Inferior parietal cortex (tissue), 1 donor: Measurements from ENCODE around the gene TAS2R39.
"Not testable (repeated sequence)": the region's sequence is repeated elsewhere in the genome, so short reads cannot be mapped to it uniquely, and the experiment has no call there.

Source experiments
- DNase-seq: peaks from one replicate; pipeline ENCODE4 v3.0.0-alpha.2; 2016; ENCODE audit errors: extremely low spot score

The TAS2R39 gene

DNA sequence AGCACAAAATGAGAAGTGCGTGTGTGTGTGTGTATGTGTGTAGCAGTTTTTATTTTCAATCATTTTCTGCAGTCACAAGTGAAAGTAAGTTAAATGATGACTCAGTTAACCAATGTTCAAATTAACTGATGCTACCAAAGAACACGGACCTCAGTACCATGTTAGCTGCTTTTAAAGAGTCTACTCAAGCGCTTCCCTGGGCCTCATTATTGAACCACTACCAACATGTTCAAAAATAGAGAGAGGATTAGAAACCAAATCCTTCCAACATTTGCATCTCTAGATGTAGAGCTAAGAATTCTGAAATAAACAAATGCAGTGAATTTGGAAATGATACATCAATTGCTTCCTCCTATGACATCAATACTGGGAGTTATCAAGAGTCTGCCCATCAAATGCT is at the start of gene TAS2R39:
TAS2R39 (plus strand) TSS at position 396 of the 400 bp plus-strand sequence; CDS start at position 396, 0 bp downstream.
- no peak for DNase-seq

DNA sequence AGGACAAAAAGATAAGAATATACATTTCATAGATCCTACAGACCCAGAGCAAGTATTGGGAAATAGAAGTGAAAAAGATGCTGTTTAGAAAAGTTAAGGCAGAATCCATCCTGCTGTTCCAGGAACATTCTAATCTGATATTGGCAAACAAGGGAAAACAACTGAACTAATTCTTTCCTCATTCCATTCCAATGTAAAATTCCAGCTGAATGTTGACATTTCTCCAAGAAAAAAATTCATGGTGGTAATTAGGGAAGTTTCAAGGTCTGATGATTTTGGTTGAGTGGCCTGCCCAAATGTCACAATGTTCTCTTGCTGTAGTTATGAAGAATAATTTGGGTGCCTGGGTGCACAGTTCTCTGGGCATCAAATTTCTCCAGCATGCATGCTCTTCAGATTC is 36.1 kb upstream of the TAS2R39 start:
- DNase-seq = no peak

DNA sequence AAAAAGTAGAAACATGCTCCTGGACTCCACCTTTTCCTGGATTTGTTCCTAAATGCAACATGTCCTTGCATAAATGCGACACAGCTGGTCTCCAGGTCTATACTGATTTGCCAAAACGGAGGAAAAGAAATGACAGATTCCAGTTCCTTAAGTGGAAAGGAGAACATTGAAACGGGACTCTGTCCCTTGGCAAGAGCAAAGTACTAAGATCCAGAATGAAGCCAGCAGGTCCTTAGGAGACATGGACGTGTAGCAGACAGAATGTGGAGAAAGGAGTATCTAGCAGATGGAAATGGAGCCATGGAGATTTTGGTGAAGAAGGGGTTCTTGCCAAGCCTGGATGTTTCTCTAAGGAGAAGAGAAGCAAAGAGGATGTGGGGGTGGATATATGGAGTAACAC is 35.2 kb upstream of the TAS2R39 start:
- DNase-seq = no peak

DNA sequence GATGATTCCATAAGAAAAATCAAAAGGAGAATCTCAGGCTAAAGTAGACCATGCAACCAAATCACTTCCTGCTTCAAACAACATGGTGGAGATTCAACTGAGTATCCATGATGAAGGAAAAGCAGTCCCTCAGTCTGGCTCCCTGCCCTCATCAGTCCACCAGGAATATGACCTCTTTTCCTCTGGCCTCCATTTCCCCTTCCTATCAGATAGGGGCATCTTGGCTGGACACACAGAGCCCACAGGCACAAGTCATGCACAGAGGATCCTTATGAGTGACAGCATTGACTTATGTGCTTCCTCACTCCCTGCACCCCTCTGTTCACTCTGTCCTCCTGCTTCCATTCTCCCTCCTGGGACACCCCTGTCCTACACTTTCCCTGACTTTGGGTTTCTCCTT is 34.6 kb upstream of the TAS2R39 start:
- DNase-seq = no peak

DNA sequence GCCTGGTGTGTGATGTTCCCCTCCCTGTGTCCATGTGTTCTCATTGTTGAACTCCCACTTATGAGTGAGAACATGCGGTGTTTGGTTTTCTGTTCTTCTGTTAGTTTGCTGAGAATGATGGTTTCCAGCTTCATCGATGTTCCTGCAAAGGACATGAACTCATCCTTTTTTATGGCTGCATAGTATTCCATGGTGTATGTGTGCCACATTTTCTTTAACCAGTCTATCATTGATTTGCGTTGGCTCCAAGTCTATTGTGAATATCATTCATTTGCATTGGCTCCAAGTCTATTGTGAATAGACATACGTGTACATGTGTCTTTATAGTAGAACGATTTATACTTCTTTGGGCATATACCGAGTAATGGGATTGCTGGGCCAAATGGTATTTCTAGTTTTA is 32.5 kb upstream of the TAS2R39 start:
- not testable (repeated sequence) for DNase-seq

DNA sequence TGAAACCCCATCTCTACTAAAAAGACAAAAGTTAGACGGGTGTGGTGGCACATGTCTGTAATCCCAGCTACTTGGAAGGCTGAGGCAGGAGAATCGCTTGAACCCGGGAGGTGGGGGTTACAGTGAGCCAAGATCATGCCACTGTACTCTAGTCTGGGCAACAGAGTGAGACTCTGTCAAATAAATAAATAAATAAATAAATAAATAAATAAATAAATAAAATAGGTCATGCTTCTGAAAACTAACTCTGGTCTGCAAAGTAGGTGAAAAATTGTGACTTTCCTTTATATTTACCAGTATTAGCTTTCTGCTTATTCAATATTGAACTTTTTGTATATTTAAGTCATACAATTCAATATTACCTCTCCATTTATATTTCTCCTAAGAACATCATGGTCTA is 24.6 kb upstream of the TAS2R39 start:
- DNase-seq = not testable (repeated sequence)

DNA sequence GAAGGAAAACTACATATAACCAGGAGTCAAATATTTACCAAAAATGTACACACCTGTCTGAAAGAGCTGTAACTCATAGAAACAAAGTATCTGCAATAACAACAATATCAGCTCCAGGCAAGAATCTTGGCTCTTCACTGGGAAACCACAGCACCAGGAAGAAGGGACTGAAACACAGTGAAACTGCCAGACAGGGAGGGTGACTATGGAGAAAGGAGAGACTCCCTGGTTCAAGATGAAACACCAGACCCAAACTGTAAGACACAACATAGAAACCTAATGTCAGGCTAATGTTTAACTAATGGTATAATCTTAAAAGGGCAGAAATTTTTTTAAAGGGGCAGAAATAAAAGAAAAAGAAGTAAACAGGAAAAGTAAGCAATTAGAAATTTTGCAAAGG is 11.5 kb upstream of the TAS2R39 start:
- no peak for DNase-seq

DNA sequence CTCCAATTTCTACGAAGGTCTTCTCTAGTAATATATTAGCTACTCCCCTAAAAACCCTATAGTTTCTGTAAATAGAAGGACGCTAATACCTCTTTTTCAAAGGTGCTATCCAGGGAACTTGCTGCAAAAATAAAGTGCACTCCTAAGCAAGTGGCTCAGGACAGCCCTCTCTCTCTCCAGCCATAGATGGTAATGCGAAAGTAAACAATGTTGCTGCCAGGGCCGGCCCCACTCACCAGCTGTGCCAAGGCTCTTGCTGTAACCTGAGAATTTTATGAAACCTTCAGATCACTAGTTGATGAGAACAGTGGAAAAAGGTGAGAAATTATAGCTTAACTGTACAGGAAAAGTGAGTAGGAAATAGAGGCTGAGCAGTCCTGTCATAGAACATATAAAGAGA is 10.9 kb upstream of the TAS2R39 start:
- DNase-seq = no peak

DNA sequence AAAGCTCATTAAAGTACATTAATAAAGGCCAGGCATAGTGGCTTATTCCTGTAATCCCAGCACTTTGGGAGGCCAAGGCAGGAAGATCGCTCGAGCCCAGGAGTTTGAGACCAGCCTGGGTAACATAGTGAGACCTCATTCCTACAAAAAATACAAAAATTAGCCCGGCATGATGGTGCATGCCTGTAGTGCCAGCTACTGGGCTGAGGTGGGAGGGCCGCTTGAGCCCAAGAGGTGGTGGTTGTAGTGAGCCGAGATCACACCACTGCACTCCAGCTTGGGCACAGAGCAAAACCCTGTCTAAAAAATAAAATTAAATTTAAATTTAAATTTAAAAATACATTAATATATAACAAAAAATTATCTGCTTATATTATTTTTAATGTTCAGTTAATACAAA is 7.1 kb upstream of the TAS2R39 start:
- no peak for DNase-seq

DNA sequence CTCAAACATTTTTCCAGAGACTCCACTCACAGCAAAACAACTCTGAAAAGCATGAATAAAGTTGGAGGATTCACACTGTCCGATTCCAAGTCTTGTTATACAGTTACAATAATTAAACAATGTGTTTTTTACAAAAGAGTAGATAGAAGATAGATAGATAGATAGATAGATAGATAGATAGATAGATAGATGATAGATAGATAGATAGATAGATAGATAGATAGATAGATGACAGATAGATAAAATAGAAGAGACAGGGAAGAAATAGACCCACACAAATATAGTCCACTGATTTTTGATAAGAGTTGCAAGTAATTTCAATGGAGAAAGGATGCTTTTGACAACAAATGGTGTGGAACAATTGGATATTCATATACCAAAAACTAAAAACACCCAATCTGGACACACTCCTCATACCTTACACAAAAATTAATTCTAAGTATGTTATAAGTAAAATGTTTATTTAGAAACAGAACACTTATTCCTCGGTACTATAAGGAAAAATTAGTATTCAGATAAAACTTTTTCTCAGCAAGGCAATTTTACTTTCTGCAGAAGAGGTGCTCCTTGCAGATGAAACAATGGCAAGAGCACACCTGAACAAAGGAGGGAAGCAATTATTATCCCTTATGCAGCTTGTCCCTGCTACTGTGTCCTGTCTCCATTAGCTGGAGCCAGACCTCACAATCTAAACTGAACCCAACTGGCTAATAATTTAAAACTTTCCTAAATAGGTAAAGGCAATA is 5.7 kb upstream of the TAS2R39 start:
- no peak for DNase-seq

DNA sequence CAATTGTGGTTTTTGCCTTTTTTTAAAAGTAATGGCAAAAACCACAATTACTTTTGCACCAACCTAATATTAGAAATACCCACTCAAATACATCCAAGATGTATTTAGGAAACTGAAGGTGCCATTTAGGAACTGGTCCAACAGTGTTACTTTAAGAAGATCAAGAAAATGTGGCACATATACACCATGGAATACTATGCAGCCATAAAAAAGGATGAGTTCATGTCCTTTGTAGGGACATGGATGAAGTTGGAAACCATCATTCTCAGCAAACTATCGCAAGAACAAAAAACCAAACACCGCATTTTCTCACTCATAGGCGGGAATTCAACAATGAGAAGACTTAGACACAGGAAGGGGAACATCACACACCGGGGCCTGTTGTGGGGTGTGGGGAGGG is 2.4 kb upstream of the TAS2R39 start:
- DNase-seq = not testable (repeated sequence)

DNA sequence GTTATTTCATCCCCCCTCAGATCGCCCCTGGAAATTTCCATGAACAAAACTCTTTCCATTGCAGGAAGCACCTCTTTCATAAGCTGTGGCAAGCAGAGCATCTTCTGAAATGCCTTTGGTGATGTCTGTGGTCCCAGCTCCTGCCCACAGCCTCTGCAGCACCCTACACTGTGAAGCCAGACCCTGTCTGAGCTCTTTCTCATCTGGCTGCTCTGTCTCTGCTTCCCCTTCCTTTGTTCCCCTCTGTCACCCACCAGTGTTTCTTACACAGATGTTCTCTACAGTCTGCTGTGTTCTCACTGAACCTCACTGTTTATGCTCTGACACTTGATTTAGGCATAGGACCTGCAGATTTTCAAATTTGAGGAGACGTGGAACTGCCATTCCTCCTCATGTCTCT is 1.9 kb upstream of the TAS2R39 start:
- no peak for DNase-seq

DNA sequence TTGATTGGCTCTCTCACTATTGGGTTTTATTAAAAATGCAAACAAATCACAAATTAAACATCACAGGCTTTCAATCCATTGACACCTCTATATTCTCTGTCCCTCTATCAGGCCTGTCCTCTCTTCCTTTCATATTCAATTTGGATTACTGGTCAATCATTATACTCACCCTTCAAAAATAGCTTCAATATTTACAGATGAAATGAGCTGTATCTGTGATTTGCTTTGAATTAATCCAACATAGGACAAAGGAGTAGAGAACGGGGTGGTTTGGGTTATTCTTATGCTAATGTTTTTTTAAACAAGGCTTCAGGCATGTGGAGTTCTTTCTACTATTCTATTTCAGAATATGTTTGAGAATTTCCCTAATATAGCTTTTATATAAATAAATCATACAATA is 2.3 kb downstream of the TAS2R39 start:
- DNase-seq = no peak

DNA sequence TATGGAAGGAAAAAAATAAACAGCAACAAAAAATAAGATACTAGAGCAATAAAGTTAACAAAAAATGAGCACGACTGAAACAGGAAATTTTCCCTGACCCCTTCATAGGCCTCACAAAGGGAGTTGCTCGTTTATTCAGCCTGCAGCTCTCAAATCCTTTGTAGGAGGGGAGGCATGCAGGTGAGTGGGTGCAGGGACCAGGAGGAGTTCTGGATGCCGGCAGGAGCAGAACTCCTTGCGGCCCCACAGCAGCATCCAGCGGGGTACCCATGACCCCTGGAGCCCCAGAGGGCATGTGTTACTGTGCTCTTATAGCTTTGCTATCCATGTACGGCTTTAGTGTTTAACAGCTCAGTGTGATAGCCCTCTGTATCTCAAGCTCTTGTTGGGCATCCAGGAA is 5.8 kb downstream of the TAS2R39 start:
- no peak for DNase-seq

DNA sequence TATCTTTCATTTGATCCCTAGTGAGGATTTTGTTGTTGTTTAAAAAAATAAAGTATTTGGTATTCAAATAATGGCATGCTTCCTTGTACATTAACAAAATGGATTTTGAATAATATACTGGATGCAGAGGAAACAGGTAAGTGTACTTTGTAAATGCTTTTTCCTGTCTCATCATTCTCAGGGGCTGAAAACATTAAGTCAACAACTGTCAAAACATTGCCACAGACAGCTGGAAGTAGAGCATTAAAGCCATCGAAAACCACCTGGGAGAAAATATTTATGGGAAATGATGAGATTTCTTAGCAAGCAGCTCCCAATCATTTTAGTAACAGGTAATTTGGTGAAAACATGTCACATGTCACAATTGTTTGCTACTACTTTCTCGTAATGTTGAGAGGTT is 10.7 kb downstream of the TAS2R39 start:
- DNase-seq = no peak

DNA sequence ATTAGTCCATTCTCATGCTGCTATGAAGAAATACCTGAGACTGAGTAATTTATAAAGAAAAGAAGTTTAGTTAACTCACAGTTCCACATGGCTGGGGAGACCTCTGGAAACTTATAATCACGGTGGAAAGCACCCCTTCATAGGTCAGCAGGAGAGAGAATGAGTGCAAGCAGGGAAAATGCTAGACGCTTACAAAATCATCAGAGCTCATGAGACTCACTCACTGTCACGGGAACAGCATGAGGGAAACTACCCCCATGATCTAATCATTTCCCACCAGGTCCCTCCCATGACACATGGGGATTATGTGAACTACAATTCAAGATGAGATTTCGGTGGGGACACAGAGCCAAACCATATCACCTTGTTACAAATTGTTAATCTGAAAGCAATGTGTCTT is 15.8 kb downstream of the TAS2R39 start:
- no peak for DNase-seq

DNA sequence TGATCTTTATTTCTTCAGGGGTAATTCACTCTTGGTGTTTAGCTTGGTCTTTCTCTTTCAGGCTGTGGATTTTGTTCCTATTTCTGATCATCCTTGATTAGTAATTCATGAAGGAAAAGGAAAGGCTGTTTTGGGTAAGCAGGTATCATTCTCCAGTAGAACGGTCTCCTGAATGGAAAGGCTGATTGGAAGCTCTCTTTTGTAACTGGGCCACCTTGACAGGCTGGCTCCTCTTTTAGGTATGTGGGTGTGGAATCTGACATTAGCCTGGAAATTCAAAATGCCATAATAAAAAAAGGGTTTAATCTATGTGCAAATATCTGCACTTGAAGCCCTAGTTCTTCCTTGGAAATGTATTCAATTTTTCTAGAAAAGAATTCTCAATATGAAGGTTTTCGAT is 18.9 kb downstream of the TAS2R39 start:
- DNase-seq = no peak

DNA sequence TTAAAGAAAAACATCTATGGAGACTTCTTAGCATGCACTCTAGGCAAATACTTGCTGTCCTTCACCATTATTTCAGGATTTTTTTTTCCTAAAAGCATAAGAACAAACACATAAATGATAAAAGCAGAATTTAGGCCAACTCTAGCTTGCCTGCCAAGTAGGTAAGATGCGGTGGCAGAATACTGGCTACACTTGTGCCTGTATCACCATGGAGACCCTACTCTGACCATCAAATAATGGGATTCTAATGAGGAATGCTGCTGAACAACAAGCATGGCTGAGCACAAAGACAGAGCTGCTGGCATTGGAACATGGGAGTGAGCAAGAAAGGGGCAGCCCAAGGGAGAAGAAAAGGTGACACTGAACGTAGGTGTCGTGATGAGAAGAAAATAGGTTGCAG is 20.2 kb downstream of the TAS2R39 start:
- no peak for DNase-seq

DNA sequence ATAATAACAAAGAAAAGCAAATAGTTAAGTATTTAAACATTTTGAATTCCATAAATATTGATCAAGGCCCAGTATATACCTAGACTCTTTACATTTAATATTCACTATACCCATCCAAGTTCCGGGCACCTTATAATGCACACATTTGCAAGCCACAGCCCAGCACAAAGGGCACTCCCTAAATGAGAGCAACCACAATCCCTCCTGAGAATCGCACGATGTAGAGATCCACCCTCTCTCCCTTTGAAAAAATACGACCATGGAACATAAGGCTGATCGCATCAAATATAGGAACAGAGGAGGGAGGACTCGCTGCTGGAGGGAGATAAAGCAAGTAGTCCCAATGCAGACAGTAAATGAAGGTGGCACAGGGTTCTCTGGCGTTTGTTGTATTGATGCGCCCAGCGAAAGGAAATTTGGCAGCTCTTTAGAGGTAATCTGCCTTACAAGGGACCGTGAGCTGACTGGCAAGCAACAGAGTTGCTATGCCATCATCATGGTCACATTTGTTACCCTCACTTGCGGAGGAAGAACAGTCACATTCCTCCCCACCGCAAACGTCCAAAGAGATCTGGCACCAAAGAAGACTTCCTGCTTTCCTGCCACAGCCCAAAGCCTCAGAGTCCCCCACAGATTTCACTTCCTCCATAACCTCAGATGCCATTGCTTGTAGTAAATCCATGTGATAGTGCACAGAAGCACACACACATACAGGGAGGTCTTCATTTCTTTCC is 22.5 kb downstream of the TAS2R39 start:
- DNase-seq = no peak

DNA sequence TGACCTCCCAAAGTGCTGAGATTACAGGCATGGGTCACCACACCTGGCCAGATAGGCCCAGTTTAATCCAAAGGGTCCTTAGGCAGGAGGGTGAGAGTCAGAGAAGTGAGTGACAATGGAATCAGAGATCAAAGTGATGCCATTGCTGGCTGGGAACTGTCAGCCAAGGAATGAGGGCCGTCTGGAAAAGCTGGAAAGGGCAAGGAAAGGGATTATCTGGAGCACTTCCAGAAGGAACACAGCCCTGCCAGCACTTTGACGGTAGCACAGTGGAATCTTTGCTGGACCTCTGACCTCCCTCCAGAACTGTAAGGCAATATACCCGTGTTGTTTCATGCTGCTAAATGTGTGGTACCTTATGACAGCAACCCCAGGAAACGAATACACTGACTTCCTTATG is 27.3 kb downstream of the TAS2R39 start:
- DNase-seq = no peak

DNA sequence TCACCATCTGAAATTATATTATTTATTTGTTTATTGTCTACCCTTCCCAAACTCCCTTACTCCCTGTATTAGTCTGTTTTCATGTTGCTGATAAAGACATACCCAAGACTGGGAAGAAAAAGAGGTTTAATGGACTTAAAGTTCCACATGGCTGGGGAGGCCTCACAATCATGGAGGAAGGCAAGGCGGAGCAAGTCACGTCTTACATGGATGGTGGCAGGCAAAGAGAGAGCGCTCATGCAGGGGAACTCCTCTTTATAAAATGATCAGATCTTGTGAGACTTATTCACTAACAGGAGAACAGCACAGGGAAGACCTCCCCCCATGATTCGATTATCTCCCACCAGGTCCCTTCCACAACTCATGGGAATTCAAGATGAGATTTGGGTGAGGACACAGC is 30.3 kb downstream of the TAS2R39 start:
- not testable (repeated sequence) for DNase-seq

DNA sequence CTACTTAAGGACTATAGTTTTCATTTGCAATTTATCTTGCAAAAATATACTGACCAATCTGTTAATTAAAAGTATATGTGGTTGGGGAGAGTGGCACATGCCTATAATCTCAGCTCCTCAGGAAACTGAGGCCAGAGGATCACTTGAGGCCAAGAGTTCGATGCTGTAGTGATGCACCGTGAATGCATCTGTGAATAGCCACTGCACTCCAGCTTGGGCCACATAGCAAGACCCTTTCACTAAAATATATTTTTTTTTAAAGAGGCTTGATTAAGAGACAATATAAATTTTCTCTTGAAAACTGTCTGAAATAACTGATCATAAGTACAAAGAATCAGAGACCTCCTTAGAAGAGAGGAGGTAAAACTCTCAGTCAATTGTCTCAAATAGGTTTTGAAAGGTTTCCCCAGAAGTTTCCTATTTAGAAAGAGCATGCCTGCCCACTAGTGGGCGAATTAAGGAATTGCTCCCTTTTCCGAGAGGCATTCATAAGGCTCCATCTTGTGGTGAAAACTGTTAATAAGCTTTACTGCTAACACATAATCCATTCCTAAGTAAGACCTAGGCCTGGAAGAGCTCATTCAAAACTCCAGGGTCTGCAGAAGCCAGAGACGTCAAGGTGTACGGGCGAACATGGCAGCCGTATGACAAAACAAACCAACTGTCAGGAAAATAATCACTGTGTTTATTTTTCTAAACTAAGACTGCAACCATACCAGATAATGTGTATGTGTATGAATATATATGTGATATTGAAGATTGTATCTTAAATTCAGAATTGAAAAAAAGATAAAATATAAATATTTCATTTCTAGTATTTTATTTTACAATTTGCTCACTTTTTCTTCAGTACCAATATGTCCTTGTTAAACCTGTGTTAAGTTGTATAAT is 31.8 kb downstream of the TAS2R39 start:
- peak; percentile 99 for DNase-seq
